ENCODE measurements around the gene BAZ1B.
"Not testable (repeated sequence)": the region's sequence is repeated elsewhere in the genome, so short reads cannot be mapped to it uniquely, and the experiment has no call there.

Gene BAZ1B

GRCh38 chr7:73423519-73424488 lies 98.3 kb downstream of the BAZ1B start:
- no peak for DNase-seq

- DNase-seq, result not testable (repeated sequence)
Measured at GRCh38 chr7:73420610-73421009, 101.5 kb downstream of the BAZ1B start.

GRCh38 chr7:73420016-73420415 lies 102.1 kb downstream of the BAZ1B start:
- DNase-seq, result not testable (repeated sequence)

GRCh38 chr7:73418113-73418703 lies 103.9 kb downstream of the BAZ1B start:
- DNase-seq, result no peak

- not testable (repeated sequence) for DNase-seq
Measured at GRCh38 chr7:73410541-73411131, 111.5 kb downstream of the BAZ1B start.

- not testable (repeated sequence) for DNase-seq
Measured at GRCh38 chr7:73404860-73405259, 117.2 kb downstream of the BAZ1B start.

- not testable (repeated sequence) for DNase-seq
Measured at GRCh38 chr7:73399185-73400050, 122.7 kb downstream of the BAZ1B start.

GRCh38 chr7:73397521-73398281 lies 124.4 kb downstream of the BAZ1B start:
- no peak for DNase-seq

GRCh38 chr7:73395538-73396503 lies 126.3 kb downstream of the BAZ1B start:
- DNase-seq, result no peak

- DNase-seq, result no peak
Measured at GRCh38 chr7:73394422-73394821, 127.7 kb downstream of the BAZ1B start.

GRCh38 chr7:73391396-73391795 lies 130.7 kb downstream of the BAZ1B start:
- no peak for DNase-seq

All from NCI-H510A treated with DMSO at 0.1 percent for 48 hours (cell line).